Dermis microvascular lymphatic vessel endothelial cell (primary cell): ENCODE measurements around the gene SFMBT1. TPM values are rescaled to one million over a fixed set of nuclear protein-coding genes. Genes with fewer than 3 reads are reported as not detected.
"Not testable (repeated sequence)": the region's sequence is repeated elsewhere in the genome, so short reads cannot be mapped to it uniquely, and the experiment has no call there.

Experiments
- DNase-seq, 2 donors: peaks; one replicate each; pipeline versions ENCODE4 v3.0.0 to v3.0.0-alpha.2; 2010; ENCODE audit warnings: low read depth in 2 of 2
- total RNA-seq: library from RNA; depleted of rRNA; stranded (reverse); fragments of >200 nt; gene quantifications from 2 replicates; pipeline ENCODE4 v1.2.1, GENCODE V29; 2014

SFMBT1 gene
- total RNA-seq, 1 donor from 2014 or later: 3.9 TPM

DNA sequence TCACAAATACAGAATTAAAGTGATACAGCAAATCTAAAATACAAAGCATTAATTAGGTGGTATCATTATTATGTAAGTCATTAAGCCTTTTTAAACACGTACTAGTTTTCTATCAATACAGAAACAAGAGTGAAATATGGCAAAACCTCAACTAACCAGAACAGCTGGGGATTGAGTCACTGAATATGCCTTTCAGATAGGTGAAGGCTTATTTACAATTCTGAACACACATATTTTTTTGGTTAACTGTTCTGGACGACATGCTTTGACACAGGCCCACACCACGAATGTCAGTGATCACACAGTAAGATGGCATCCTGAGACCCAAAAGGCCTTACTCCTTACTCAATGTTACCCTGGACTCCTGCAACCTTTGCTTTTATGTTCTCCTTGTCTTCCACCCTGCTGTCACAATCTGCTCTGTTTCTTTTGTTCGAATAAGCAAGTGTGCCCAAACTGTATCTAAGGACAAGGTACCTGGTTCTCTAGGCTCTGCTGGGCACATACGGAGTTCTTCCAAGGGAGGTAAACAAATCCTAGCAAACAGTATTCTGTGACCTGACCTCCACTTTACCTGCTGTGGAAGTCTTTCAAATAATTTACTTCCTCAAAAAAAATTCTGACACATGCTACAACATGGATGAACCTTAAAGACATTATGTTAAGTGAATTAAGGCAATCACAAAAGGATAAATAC, 7.0 kb downstream of the SFMBT1 start:
- no peak for DNase-seq

DNA sequence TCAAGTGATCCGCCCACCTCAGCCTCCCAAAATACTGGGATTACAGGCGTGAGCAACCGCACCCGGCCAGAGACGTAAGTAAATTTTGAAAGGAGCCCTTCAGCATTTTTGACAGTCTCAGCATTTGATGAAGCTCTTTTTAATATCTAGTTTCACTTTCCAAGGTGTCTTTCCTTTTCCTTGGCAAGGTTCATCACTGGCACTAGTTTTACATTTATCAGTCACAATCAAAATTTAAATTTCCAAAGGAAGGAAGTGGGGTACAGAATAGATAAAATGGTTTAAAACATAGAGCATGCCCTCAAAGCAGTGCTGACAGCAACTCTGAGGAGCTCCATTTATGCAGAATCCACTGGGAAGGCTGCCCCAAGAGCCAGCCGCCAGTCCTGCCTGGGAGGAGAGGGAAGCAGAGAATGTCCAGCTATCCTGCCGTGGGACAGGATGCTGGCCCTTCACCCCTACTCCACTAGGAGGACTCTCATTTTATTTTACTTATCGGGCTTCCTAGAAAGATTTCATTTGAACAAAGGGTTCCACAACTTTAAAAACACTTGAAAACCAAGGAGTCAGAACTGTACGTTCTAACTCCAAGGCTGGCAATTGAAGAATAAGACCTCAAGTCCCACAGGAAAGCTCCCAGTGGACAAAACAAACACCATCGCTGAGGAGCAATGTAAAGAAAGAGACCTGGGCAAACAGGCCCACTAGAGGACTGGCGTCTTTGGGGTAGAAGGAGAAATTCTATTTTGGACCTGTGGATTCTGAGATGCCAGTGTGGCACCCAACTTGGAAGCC, 9.9 kb downstream of the SFMBT1 start:
- no peak for DNase-seq

DNA sequence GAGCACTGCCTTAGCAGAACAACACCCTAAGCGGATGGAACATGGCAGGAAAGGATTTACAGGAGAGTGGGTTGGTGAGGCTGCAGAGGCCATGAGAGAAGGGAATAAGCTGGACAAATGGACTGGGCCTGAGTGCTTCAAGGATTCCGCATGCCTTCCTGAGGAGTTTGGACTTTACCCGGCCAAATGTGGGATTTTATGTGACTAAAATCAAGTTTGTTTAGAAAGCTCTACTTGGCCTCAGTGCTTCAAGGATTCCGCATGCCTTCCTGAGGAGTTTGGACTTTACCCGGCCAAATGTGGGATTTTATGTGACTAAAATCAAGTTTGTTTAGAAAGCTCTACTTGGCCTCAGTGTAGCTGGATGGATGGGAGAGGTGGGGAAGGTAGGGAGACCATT, 10.9 kb downstream of the SFMBT1 start:
- not testable (repeated sequence) for DNase-seq

- DNase-seq: not testable (repeated sequence)
These were observed 11.5 kb downstream of the SFMBT1 start for GRCh38 chr3:53034411-53034810.

GRCh38 chr3:53032609-53033008, 13.3 kb downstream of the SFMBT1 start:
- no peak for DNase-seq

- no peak for DNase-seq
These were observed 15.0 kb downstream of the SFMBT1 start for GRCh38 chr3:53030619-53031449.

GRCh38 chr3:53028641-53029040, 17.2 kb downstream of the SFMBT1 start:
- DNase-seq: no peak

DNA sequence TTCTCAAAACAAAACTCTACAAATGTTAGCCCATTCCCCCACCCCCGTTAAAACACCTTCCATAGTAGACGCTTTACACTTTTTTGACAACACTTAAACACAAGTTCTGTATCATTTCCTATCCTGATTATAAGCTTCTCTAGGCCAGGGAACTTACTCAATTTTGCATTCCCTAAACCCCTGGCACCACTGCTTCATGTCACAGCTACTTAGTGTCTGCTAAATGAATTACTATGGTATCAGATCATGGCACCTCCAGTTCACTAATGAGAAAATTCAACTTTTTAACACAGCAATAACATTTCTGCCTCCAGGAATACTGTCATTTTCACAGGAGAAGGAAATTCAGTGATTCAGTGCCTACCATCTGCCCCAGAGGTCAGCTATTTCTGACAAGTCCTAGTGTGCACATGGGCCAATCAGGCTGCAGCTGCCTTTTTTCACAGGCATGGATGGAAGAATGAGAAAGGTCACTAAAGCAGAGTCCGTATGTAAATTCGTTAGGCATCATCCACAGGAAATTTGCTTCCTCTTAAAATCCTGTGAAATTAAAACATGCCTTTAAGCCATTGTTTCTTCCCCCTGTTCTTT, 18.5 kb downstream of the SFMBT1 start:
- DNase-seq: peak in 1 of 2 donors; percentile 42

GRCh38 chr3:53026382-53027162, 19.3 kb downstream of the SFMBT1 start:
- no peak for DNase-seq

- DNase-seq: no peak
These were observed 21.6 kb downstream of the SFMBT1 start for GRCh38 chr3:53024315-53024714.

DNA sequence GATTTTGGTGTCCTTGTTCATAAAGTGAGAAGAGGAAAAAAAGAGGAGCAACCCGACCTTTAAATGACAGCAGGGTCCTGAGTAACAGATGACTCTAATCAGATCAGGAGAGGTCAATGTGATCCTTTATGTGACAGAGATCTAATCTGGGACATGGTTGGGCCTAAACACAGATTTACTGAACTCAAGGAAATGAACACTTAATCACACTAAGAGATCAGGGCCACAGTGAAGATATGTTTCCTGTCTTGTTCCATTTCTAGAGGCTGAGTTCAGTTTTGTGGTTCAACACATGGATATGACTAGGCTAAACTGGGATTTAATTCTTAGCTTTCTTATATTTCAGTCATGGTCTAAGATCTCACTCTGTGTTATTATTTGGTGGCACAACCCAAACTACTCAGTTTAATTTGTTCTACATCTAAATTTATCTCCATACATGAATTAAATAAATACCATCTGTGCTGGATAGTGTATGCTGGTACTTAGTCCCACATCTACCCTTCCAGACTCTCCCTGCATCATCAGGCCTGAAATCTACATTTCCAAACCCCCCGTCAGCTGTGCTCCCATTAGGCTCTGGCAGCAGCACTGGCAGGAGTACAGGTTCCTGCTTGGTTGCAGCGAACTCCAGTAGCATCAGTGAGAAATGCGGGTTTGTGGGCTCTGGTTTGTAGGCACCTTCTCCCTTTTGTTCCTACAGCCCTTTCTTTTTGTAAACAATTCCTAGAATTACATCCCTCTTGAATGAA, 22.6 kb downstream of the SFMBT1 start:
- peak in 1 of 2 donors; percentile 32 for DNase-seq

DNA sequence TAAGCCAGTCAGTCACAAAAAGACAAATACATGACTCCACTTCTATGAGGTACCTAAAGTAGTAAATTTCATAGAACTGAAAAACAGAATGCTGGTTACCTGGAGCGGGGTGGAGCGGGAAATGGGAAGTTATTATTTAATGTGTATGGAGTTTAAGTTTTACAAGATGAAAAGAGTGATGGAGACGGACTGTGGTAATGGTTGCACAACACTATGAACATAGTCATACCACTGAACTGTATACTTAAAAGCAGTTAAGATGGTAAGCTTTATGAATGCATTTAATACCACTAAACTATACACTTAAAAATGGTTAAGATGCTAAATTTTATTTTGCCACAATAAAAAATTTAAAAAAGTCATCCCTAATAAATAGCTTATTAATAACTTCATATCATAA, 23.2 kb downstream of the SFMBT1 start:
- no peak for DNase-seq

DNA sequence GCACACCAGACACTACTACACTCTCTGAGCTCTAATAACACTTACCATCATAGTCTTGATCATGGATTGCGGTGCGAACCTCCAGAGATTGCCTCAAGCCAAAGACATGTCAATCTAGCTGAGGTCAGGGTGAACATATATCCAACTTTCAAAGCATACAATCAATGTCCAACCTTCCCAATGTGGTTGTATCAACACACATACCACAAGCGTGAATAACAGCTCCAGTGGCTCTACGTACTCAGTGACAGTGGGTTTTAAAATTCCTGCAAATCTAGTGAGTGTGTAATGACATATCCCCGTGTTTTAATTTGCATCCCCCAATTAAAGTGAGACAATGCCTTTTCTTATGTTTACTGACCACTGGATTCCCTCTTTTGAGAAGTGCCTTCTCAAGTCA, 29.6 kb downstream of the SFMBT1 start:
- no peak for DNase-seq

GRCh38 chr3:53011324-53011723, 34.5 kb downstream of the SFMBT1 start:
- DNase-seq: no peak

GRCh38 chr3:53009826-53010539, 35.9 kb downstream of the SFMBT1 start:
- no peak for DNase-seq

DNA sequence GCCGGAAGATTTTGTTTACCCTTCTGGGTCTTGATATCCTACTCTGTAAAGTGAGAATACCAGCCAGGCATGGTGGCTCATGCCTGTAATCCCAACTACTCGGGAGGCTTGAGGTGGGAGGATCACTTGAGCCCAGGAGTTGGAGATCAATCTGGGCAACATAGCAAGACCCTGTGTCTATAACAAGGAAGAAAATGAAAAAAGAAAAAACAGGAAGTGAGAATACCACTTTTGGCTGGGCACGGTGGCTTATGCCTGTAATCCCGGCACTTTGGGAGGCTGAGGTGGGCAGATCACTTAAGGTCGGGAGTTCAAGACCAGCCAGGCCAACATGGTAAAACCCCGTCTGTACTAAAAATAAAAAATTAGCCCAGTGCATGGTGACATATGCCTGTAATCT, 36.9 kb downstream of the SFMBT1 start:
- DNase-seq: no peak

- no peak for DNase-seq
These were observed 39.9 kb downstream of the SFMBT1 start for GRCh38 chr3:53005854-53006513.

DNA sequence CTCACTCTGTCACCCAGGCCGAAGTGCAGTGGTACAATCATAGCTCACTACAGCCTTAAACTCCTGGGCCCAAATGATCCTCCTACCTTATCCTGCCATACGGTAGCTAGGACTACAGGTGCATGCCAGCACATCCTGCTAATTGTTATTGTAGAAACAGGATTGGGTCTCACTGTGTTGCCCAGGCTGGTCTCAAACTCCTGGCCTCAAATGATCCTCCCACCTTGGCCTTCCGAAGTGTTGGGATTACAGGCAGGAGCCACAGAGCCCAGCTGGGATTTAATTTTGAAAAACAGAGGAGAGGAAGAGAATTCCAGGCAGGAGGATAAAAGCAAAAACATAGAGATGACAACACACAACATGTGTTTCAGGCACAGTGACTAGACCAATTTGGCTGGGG, 40.5 kb downstream of the SFMBT1 start:
- no peak for DNase-seq

GRCh38 chr3:53003320-53003719, 42.6 kb downstream of the SFMBT1 start:
- no peak for DNase-seq
